DMS79 treated with DMSO at 0.1 percent for 48 hours (cell line): Measurements from ENCODE around the gene AHCYL1.
A peak's percentile ranks its signal among the peaks of the same experiment; 100 is the strongest.

Experiments used
- DNase-seq: peaks from one replicate; lab custom pipeline; 2025; lab: John Stamatoyannopoulos, UW

AHCYL1 gene

GRCh38 chr1:109976762-109977161 lies 7.8 kb upstream of the AHCYL1 start:
- no peak for DNase-seq

GRCh38 chr1:109977225-109977624 lies 7.3 kb upstream of the AHCYL1 start:
- no peak for DNase-seq

GRCh38 chr1:109977657-109978378 lies 6.7 kb upstream of the AHCYL1 start:
- DNase-seq = no peak

- no peak for DNase-seq
Observed at GRCh38 chr1:109978761-109979488, 5.6 kb upstream of the AHCYL1 start.

- DNase-seq = no peak
Observed at GRCh38 chr1:109979489-109980091, 5.0 kb upstream of the AHCYL1 start.

GRCh38 chr1:109980324-109981003 lies 4.1 kb upstream of the AHCYL1 start:
- peak; percentile 22 for DNase-seq

- no peak for DNase-seq
Observed at GRCh38 chr1:109981004-109981335, 3.6 kb upstream of the AHCYL1 start.

GRCh38 chr1:109983380-109984189 lies 980 bp upstream of the AHCYL1 start:
- DNase-seq = no peak

- DNase-seq = no peak
Observed at GRCh38 chr1:109984190-109984455, 442 bp upstream of the AHCYL1 start.

- DNase-seq = no peak
Observed at GRCh38 chr1:109985247-109986053, 885 bp downstream of the AHCYL1 start.

- DNase-seq = no peak
Observed at GRCh38 chr1:109986054-109986444, 1.5 kb downstream of the AHCYL1 start.

- DNase-seq = no peak
Observed at GRCh38 chr1:109988349-109988914, 3.9 kb downstream of the AHCYL1 start.

- peak; percentile 88 for DNase-seq
Observed at GRCh38 chr1:109989506-109990301, 5.1 kb downstream of the AHCYL1 start.

GRCh38 chr1:109990302-109990653 lies 5.7 kb downstream of the AHCYL1 start:
- no peak for DNase-seq

- DNase-seq = no peak
Observed at GRCh38 chr1:109991400-109991925, 6.9 kb downstream of the AHCYL1 start.

GRCh38 chr1:109993885-109994284 lies 9.3 kb downstream of the AHCYL1 start:
- DNase-seq = peak; percentile 53

GRCh38 chr1:109994654-109995053 lies 10.1 kb downstream of the AHCYL1 start:
- DNase-seq = no peak

GRCh38 chr1:109995536-109995935 lies 11.0 kb downstream of the AHCYL1 start:
- no peak for DNase-seq

GRCh38 chr1:109996476-109996875 lies 11.9 kb downstream of the AHCYL1 start:
- DNase-seq = no peak
